Heart right ventricle (tissue), 16 donors: Measurements from ENCODE around the gene DNAH10. TPM values are rescaled to one million over a fixed set of nuclear protein-coding genes. Genes with fewer than 3 reads are reported as not detected.

ENCODE experiments used
- ATAC-seq, 8 donors: fragments of 200-7000 bp; cut with Tn5 transposase; one replicate each; pipeline ENCODE4 v1.9.1; 2020; ENCODE audit warnings: mild to moderate bottlenecking in 8 of 8, moderate library complexity in 8 of 8, moderate number of reproducible peaks in 1 of 8
- DNase-seq, 2 donors: peaks; one replicate each; pipeline ENCODE4 v3.0.0-alpha.2; 2020
- H3K27ac ChIP-seq, 10 donors: fragments of 200-600 bp; sonication (generic) in 2 of 10; one replicate each; pipeline versions ENCODE4 v1.5.0 to v1.8.0; 2020 to 2022; ENCODE audit warnings: mild to moderate bottlenecking in 3 of 10
- H3K27me3 ChIP-seq, 7 donors: fragments of 200-600 bp; one replicate each; pipeline ENCODE4 v1.8.0; 2021 to 2022; ENCODE audit warnings: mild to moderate bottlenecking in 2 of 7
- H3K36me3 ChIP-seq, 9 donors: fragments of 200-600 bp; sonication (generic) in 1 of 9; one replicate each; pipeline versions ENCODE4 v1.5.0 to v1.8.0; 2020 to 2022; ENCODE audit warnings: mild to moderate bottlenecking in 2 of 9
- H3K4me1 ChIP-seq, 9 donors: fragments of 200-600 bp; sonication (generic) in 1 of 9; one replicate each; pipeline versions ENCODE4 v1.5.0 to v1.8.0; 2020 to 2022; ENCODE audit warnings: mild to moderate bottlenecking in 4 of 9
- H3K4me3 ChIP-seq, 10 donors: fragments of 200-600 bp; sonication (generic) in 2 of 10; one replicate each; pipeline versions ENCODE4 v1.5.0 to v1.8.0; 2020 to 2022; ENCODE audit warnings: mild to moderate bottlenecking in 7 of 10, moderate library complexity in 2 of 10
- H3K9me3 ChIP-seq, 11 donors: fragments of 200-600 bp in 10 of 11; sonication (generic) in 2 of 11; one replicate each; pipeline versions ENCODE4 v1.5.0 to v1.8.0; 2013 to 2022; ENCODE audit warnings: mild to moderate bottlenecking in 2 of 11, control low read depth in 1 of 11, moderate library complexity in 1 of 11
- WGBS, 2 donors: extraction: QIAGEN DNeasy Blood & Tissue Kit; methylation state at CpG; one replicate each; pipeline ENCODE4 v1.1.7; 2013; ENCODE audit warnings: inconsistent platforms in 1 of 2; 5-methylcytosine and 5-hydroxymethylcytosine counted together
- intact Hi-C, 10 donors: fragments of 100-400 bp; cut with DNase I; formaldehyde crosslinking; loops; one replicate each; pipeline versions ENCODE4 v1.11.1 to v1.14.2; 2022
- polyA plus RNA-seq, 2 donors: library from polyadenylated mRNA; stranded (reverse); fragments of 200-250 nt; gene quantifications; one replicate each; pipeline ENCODE4 v1.2.3, GENCODE V29; 2013
- total RNA-seq, 10 donors: library from RNA; stranded (reverse); fragmentation: NEBNext Ultra II Directional in 3 of 10; extraction: Animal tissue kit (Norgen Biotek cat#: 25700) in 3 of 10; gene quantifications; one replicate each; pipeline versions ENCODE4 v1.2.1 to v1.2.4, GENCODE V29; 2021 to 2023
- TF ChIP-seq, protein P1 (sequence below), 9 donors: fragments of 200-600 bp; sonication (generic) in 2 of 9; IDR thresholded peaks; one replicate each; pipeline versions ENCODE4 v1.5.0 to v1.8.0; 2021 to 2022; ENCODE audit warnings: antibody characterized with exemption in 9 of 9, mild to moderate bottlenecking in 5 of 9, moderate library complexity in 1 of 9
- donor health status: Arrhythmogenic right ventricular cardiomyopathy.
- donor health status: ischemic (EF 13 %, LVEDD 7.1; RV severe dilation, severe dysfunction).
- donor health status: healthy with polysubstance abuse.
- donor health status: DM: no; HTN: yes; CAD: no.
- donor health status: DM: no; HTN: no; CAD: no.
- donor health status: ischemic (EF 25% LVEDD 6.9; RV normal size, moderate dysfunction).
- donor health status: ischemic (EF 25% LVEDD 5.7; RV mildly dilated, moderate dysfunction).
- donor health status: healthy.
- donor health status: DM: yes; HTN: yes; CAD: no.
- donor health status: Ischemic cardiomyopathy.
- donor health status: ischemic (EF 35%, LVEDD 5.7; RV mildly dilated, moderate dysfunction).
- donor health status: nonischemic (EF 11% LVEDD 7.7; RV severe dilation, severe dysfunction).
- donor health status: DM: yes; HTN: yes; CAD: no.
- donor health status: PGD.
- donor health status: ischemic (EF 29% LVEDD 5.4; RV normal size, mild dysfunction).
- donor health status: nonischemic (EF 23%, LVEDD 6.1; RV moderate dilation, normal function).

The DNAH10 gene
- total and polyA plus RNA-seq, 12 donors = 0.05 to 0.60 (median 0.09) TPM; not detected in 3

DNA sequence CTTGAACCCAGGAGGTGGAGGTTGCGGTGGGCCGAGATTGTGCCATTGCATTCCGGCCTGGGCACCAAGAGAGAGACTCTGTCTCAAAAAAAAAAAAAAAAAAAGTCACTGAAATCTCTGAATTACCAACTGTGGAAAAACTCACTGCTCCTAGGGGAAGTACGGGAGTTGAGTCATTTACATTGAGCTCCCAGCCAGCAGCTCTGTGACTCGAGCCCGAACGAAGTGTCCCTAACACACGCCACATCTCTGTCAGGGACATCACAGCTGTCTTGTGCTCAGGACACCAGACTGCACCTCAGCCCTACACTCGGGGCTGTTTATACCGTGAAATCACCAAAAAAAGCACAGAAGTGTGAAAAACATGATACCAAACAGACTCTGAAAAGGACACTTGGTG is 28.9 kb upstream of the DNAH10 start:
- Histone ChIP-seq H3K9me3 (no peaks in the 10 kb centered on the region), H3K4me1 (peaks cover 0 to 6% (median 0%) of the 10 kb centered on the region in 9 donors), H3K27me3 (no peaks in the 10 kb centered on the region), H3K27ac (no peak overlapping the region), H3K4me3 (no peak overlapping the region), H3K36me3 (peaks cover 0 to 100% (median 46%) of the 10 kb centered on the region in 9 donors)
- ATAC-seq (no peak), DNase-seq (no peak)
- TF ChIP-seq, protein P1, sequence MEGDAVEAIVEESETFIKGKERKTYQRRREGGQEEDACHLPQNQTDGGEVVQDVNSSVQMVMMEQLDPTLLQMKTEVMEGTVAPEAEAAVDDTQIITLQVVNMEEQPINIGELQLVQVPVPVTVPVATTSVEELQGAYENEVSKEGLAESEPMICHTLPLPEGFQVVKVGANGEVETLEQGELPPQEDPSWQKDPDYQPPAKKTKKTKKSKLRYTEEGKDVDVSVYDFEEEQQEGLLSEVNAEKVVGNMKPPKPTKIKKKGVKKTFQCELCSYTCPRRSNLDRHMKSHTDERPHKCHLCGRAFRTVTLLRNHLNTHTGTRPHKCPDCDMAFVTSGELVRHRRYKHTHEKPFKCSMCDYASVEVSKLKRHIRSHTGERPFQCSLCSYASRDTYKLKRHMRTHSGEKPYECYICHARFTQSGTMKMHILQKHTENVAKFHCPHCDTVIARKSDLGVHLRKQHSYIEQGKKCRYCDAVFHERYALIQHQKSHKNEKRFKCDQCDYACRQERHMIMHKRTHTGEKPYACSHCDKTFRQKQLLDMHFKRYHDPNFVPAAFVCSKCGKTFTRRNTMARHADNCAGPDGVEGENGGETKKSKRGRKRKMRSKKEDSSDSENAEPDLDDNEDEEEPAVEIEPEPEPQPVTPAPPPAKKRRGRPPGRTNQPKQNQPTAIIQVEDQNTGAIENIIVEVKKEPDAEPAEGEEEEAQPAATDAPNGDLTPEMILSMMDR (IDR thresholded peaks at IDR 0.05) = no peak
- WGBS, 2 donors = 84 to 88% methylated on average over 10 of the region's 10 CpGs
- intact Hi-C loops = no loop called here

DNA sequence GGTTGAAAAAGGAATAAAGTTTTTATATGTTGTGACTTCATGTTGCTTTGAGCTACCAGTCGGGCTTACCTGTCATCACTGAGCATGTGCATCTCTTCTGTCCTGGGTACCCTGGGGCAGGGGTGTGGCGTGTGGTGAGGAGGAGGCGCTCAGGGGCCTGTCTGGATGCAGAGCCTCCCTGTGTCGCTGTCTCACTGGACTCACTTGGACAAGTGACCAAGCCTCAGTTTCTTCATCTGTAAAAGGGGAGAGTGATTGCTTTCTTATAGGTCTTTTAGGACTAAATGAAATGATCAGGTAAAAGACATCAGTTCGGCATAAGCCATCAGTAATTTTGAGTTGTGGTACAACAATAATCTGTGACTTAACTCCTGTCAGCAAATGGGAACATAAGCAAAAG is 27.8 kb upstream of the DNAH10 start:
- DNase-seq (no peak), ATAC-seq (no peak)
- H3K27me3 ChIP-seq = no peaks in the 10 kb centered on the region
- H3K9me3 ChIP-seq = no peaks in the 10 kb centered on the region
- 86 to 91% methylated on average over 5 of the region's 5 CpGs for WGBS, 2 donors
- H3K27ac ChIP-seq = no peak overlapping the region
- H3K4me3 ChIP-seq = no peak overlapping the region
- peaks cover 0 to 100% (median 40%) of the 10 kb centered on the region in 9 donors for H3K36me3 ChIP-seq
- TF ChIP-seq, protein P1 (IDR thresholded peaks at IDR 0.05) = no peak
- intact Hi-C loops = no loop called here
- peaks cover 0 to 6% (median 0%) of the 10 kb centered on the region in 9 donors for H3K4me1 ChIP-seq

DNA sequence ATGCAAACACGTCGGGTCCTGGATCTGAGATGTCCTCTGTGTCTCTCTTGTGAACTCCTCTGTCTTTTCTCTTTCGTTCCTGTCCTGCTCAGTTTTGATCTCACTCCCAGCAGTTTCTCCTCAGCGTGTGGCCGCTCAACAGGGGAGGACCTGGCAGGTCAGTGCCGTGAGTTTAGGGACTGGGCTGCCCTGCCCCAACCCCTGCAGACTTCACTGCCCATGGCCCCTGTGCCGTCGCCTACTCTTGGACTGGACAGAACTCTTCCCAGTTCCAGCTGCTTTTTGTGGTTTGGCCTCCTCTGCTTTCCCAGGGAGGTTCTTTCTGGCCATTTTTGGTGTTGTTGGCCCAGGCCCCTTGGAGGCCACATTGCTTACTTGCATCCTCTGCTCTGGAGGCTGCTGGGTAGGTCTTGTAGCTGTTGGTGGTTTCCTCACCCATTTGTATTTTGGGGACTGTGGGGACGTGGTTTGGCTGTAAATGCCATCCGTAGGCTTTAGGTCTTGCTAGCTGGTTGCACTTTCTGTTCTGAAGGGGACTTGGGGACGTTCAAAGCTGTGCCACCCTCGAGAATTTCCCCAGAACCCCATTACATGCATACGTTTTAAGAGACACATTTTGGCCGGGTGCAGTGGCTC is 20.0 kb upstream of the DNAH10 start:
- H3K9me3 ChIP-seq = no peaks in the 10 kb centered on the region
- intact Hi-C loops = no loop called here
- 89 to 94% methylated on average over 14 of the region's 14 CpGs for WGBS, 2 donors
- H3K4me3 ChIP-seq = no peak overlapping the region
- H3K36me3 ChIP-seq = peaks cover 0 to 99% (median 50%) of the 10 kb centered on the region in 9 donors
- TF ChIP-seq, protein P1 (IDR thresholded peaks at IDR 0.05) = no peak
- ATAC-seq (no peak), DNase-seq (no peak)
- peaks cover 0 to 9% (median 0%) of the 10 kb centered on the region in 9 donors for H3K4me1 ChIP-seq
- no peaks in the 10 kb centered on the region for H3K27me3 ChIP-seq
- peak overlapping the region in 1 of 10 donors; percentile 10 for H3K27ac ChIP-seq

DNA sequence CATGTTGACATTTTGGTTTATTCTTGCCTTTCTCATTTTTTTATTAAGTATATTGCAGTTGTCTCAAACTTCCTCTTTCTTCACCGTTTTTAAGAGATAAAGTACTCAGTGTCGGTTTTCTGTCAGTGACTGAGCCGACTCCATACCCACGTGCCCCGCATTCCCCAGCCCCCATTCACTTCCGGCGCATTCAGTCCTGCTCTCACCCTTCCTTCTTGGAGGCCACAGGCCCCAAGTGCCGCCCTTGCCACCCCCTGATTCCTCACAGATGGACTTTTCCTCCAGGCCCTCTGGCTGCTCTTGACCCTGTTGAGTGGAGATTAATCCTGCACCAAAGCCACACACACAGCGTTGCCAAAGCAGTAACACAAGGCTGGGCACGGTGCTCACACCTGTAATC is 19.1 kb upstream of the DNAH10 start:
- Histone ChIP-seq H3K27ac (peak overlapping the region in 1 of 10 donors; percentile 10), H3K4me1 (peaks cover 0 to 10% (median 0%) of the 10 kb centered on the region in 9 donors), H3K9me3 (no peaks in the 10 kb centered on the region), H3K36me3 (peaks cover 0 to 99% (median 41%) of the 10 kb centered on the region in 9 donors), H3K27me3 (no peaks in the 10 kb centered on the region), H3K4me3 (no peak overlapping the region)
- TF ChIP-seq, protein P1 (IDR thresholded peaks at IDR 0.05) = no peak
- peak in 1 of 8 donors; percentile 11 for ATAC-seq
- no peak for DNase-seq
- intact Hi-C loops = no loop called here
- WGBS, 2 donors = 83 to 90% methylated on average over 10 of the region's 10 CpGs
